Stimulated activated CD4-positive, alpha-beta T cell treated with anti-CD3 and anti-CD28 coated beads, Interleukin-1b, Interleukin-23, amount 100 ng/mL, for 1 hour (primary cell): ENCODE measurements around the gene WDR46.

Experiments
- DNase-seq, 2 donors: peaks; one replicate each; pipeline ENCODE4 v3.0.0-alpha.2; 2020; ENCODE audit warnings: low read depth in 2 of 2

The WDR46 gene, protein sequence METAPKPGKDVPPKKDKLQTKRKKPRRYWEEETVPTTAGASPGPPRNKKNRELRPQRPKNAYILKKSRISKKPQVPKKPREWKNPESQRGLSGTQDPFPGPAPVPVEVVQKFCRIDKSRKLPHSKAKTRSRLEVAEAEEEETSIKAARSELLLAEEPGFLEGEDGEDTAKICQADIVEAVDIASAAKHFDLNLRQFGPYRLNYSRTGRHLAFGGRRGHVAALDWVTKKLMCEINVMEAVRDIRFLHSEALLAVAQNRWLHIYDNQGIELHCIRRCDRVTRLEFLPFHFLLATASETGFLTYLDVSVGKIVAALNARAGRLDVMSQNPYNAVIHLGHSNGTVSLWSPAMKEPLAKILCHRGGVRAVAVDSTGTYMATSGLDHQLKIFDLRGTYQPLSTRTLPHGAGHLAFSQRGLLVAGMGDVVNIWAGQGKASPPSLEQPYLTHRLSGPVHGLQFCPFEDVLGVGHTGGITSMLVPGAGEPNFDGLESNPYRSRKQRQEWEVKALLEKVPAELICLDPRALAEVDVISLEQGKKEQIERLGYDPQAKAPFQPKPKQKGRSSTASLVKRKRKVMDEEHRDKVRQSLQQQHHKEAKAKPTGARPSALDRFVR

DNA sequence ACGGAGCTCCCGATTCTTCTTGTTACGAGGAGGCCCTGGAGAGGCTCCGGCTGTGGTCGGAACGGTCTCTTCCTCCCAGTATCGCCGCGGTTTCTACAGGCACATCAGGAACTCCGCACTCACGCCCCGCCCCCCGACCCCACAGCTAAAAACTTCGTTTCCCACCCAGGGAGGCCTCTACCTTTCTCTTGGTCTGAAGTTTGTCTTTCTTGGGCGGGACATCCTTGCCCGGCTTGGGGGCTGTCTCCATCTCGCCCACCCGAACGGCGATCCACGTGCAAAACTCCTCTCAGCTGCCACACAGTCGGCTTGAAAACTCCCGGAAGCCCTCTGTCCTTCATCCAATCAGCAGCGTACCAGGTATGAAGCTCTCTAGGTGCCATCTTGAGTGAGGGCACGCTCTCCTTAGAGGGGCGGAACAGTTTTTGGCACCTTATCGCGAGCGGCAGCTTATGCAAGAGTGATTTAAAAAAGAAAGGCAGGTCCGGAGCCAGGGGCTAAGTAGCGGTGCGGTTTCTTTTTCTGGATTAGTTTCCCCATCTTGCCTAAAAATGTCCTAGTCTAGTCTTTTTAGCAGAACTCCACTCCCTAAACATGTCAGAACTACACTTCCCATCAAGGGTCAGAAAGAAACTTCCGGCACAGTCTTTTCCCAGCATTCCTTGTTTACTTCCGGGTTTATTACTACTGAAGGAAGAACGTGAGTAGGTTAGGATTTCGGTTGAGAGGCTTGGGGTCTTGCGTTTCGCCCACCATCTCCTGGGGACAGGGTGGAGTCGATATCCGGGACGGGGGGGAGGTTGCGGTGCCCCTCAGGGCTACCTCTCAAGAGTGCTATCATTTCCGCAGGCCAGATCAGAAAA lies at the start of gene WDR46, which contains the start of gene PFDN6:
WDR46 (minus strand) TSS at position 319 of the 863 bp plus-strand sequence; CDS start at position 250, 69 bp downstream.
PFDN6 (plus strand) TSS at position 681 of the 863 bp plus-strand sequence. CDS start 256 bp downstream, outside the sequence.
- peak in 1 of 2 donors; percentile 54 for DNase-seq

DNA sequence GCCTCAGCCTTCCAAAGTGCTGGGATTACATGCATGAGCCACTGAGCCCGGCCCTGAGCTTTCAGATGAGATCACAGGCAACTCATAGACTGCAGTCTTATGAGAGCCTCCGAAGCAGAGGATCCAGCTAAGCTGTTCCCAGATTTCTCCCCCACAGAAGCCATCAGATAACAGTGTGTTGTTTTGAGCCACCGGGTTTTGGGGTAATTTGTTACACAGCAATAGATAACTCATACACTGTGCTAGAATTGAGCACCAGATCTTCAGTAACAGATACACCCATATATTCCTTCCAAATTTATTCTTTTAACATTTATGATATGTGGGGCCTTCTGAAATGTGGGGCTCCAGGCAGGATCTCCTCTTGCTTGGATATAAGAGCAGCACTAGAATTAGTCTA lies 47.5 kb upstream of the WDR46 start:
- DNase-seq, result no peak

DNA sequence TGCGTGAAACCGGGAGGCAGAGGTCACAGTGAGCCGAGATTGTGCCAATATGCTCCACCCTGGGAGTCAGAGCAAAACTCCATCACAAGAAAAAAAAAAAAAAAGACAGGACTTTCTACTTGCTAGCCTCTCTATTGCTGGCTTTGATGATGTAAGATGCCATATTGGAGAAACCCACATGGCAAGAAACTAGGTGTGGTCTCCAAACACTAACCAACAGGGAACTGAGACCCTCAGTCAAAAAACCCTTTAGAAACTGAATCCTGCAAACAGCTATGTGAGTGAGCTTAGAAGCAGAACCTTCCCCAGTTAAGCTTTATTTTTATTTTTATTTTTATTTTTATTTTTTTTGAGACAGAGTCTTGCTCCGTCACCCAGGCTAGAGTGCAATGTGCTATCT lies 46.9 kb upstream of the WDR46 start:
- DNase-seq, result no peak

DNA sequence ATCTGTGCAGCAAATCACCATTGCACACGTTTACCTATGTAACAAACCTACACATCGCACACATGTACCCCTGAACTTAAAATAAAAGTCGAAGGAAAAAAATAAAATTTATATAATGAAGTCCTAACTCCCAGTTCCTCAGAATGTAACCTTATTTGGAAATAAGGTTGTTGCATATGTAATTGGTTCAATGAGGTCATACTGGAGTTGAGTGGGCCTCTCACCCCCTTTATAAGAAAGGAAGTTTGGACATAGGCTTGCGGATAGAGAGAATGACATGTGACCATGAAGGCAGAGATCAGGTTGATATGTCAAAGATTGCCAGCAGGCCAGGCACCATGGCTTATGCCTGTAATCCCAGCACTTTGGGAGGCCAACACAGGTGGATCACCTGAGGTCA lies 44.6 kb upstream of the WDR46 start:
- no peak for DNase-seq

DNA sequence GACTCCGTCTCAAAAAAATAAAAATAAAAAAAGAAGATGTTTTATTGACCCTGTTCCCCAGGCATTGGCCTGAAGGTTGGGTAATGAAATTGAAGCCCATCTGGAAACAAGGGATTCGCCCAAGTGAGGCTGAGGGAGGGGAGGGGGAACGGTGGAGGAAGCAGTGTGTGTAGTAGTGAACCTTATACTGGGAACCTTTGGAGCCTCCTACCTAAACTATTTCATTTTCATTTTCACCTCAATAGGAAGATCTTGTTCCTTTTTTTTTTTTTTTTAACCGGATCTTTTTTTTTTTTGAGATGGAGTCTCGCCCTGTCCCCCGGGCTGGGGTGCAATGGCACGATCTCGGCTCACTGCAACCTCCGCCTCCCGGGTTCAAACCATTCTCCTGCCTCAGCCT lies 41.7 kb upstream of the WDR46 start:
- DNase-seq, result no peak

DNA sequence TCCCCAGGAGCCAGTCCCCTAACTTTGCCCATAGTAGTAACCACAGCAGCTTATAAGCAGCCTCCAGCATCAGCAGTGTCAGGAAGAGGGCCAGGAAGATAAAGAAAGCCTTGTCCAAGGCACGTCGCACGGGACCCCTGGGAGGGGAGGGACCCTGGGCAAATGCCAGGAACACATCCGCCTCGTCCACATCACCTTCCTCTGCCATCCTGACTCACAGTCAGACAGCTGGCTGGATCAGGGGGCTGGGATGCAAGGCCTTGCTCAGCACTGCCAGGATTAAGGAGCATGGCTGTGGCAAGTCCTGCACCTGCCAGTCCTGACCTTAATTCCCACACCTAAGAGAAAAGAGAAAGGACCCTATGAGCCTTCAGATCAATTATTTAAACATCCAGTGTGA lies 40.0 kb upstream of the WDR46 start:
- no peak for DNase-seq

DNA sequence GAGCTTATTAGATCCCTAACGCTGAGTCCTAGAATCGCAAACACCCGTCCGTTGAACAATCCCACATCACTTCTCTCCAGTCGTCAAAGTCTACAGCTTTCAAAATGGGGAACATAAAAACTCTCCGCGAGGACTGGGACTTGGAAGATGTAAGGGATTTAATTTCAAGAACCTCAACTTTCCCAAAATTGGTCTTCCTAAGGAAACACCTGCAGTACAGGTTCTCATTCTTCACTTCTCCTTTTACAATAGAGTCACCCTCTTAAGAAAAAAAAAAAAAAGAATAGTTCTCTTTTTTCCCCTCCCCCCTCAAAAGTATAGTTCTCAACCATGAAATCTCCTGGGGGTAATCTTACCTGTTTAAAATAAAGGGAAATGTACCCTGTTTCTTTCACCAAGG lies 35.1 kb upstream of the WDR46 start:
- DNase-seq, result no peak

DNA sequence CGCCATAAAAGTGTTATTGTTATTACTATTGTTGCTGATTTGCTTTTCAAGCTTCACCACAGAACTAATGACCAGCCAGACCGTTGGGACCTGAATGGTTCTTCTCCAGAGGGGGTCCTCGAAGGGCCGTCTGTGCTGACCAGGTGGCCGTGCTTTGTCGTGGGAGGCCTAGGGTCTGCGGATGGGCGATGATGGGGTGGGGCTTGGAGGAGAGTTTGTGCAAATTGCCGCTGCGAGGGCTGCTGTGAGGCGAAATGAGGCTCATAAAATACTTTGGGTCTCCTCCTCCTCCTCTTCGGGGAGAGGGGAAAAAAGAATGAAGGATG lies 34.5 kb upstream of the WDR46 start:
- no peak for DNase-seq

DNA sequence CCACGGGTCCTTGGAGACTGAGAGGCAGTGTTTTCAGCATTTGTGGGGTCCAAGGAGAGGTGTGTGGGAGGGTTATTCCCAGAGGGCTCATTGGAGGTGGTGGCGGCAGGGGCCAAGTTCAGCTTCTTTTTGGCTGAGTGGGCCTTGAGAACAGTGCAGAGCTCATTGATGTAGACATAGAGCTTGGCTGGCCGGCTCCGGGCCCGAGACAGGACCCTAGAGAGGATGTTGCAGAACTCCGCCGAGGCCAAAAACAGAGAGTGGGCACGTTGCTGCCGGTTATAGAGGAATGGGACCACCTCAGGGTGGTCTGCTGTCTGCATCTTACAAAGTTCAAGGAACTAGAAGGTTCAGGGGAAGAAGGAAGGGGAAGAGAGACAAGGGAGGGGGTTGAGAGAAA lies 32.2 kb upstream of the WDR46 start:
- DNase-seq, result no peak

DNA sequence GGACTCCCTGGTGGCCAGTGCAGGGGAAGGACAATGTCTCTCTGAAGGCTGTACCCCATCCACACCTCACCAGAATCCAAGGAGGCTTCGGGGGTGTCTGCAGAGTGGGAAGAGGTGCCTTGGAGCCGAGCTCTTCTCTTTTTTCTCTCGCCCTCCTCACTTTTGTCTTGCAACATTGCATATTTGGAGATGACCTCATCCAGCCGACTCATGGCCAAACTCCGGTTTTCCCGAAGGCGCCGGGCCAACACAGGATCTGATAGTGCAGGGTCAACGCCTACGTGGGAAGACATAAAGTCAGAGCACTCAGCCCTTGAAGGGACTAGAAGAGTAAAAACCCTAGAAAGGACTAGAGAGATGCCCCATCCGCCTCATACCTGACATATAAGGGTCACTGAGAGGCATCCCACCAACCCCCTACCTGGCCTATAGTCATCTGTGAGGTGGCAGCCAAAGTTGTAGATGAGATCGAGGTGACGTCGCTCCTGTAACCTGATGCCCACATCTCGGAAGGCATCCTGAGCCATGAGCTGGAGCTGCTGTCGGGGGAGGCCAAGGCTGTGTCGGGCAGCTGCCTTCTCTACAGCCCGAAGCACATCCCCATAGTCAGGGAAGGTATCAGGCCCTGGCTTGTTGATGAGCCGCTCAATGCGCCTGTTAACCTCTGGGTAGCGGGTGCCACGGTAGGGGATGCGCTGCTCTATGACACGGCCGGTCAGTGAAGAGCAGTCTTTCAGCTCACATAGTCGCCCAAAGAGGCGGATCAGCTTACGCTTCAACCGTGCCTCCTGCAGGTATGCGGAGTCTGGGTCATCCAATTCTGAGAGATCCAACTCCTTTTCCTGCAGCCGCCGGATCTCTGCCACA lies 31.5 kb upstream of the WDR46 start:
- DNase-seq, result no peak

DNA sequence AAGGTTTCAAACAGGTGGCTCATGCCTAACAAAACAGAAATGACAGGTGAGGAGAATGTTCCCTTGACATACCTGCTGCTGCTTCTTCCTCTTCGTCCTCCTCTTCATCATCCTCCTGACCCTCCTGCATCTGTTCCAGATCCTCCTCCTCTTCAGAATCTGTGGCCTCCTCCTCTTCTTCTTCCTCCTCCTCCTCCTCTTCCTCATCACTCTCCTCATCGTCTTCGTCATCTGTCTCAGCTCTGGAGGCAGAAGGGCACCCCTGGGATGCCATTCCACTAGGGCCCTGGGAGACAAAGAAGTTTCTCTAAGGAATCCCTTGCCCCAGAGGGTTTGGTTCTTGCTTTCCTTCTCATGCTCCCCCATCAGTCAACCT lies 30.9 kb upstream of the WDR46 start:
- no peak for DNase-seq

DNA sequence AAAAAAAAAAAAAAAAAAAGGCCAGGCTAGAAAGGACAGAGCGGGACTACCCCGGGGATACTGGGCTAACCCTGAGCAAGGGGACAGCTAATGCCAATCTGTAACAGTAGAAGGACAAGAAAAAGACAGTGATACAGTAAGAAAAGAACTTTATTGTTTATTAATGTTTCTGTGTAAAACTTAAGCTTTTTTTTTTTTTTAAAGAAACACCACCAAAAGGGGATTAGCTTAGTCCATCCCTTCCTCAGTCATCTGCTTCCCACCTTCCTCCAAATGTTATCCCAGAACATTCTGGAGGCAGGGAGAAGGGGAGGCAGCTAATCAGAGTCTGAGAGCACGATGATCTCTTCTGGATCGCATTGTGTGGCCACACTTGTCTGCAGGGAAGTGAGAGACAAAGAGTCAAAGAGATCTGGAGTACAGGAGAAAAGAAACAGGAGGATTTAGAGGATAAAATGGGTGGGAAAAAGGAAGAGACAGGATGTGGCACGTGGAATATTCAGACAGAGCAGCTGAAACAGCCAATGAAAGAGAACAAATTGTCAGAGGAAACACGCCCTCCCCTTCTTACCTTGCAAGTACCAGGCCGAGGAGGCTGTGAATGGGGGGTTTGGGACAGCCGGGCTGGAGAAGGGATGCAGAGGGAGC lies 29.5 kb upstream of the WDR46 start:
- DNase-seq, result no peak

DNA sequence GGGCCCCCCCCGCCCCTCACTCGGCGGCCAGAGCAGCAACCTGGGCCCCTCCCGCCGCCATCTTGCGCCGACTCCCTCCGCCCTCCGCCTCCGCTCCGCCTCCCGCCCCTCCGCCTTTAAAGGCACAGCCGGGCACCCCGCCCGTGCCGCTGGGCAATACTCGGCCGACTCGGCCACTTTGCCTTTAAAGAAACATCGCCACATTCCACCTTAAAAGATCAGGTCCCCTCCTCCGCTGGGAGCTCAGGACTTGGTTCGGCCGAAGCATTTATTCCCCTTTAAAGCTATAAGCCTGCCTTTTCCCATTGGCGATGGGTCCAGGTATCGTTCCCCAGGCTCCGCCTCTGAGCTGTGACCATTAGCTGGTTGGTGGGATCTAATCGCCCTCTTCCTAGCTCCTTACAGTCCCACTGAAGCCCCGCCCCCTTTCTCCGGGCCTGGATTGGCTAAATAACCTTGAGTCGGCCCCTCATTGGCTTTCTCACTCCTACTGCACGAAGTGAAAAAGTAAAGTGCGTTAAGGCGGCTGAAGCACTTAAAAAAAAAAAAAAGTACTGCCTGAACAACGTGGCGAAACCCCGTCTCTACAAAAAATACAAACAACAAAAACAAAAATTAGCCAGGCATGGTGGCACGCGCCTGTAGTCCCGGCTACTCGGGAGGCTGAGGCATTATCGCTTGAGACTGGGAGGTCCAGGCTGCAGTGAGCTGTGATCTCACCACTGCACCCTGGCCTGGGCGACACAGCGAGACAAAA lies 28.8 kb upstream of the WDR46 start, which contains the start of gene ZBTB22:
ZBTB22 (minus strand) TSS at position 76 of the 757 bp plus-strand sequence. CDS start 828 bp downstream, outside the sequence.
- peak; percentile 88 to 89 for DNase-seq

DNA sequence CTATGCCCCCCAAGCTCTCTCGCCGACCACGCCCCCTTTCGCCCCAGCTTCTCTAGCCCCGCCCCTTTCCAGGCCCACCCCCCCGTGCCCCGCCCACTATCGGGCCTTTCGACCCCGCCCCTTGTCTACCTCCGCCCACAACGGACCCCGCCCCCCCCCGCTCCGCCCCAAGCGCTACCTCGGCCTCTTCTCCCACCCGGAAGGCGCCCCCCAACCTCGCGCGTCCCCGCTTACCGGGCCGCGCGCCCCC lies 28.3 kb upstream of the WDR46 start:
- DNase-seq, result peak in 1 of 2 donors; percentile 23

DNA sequence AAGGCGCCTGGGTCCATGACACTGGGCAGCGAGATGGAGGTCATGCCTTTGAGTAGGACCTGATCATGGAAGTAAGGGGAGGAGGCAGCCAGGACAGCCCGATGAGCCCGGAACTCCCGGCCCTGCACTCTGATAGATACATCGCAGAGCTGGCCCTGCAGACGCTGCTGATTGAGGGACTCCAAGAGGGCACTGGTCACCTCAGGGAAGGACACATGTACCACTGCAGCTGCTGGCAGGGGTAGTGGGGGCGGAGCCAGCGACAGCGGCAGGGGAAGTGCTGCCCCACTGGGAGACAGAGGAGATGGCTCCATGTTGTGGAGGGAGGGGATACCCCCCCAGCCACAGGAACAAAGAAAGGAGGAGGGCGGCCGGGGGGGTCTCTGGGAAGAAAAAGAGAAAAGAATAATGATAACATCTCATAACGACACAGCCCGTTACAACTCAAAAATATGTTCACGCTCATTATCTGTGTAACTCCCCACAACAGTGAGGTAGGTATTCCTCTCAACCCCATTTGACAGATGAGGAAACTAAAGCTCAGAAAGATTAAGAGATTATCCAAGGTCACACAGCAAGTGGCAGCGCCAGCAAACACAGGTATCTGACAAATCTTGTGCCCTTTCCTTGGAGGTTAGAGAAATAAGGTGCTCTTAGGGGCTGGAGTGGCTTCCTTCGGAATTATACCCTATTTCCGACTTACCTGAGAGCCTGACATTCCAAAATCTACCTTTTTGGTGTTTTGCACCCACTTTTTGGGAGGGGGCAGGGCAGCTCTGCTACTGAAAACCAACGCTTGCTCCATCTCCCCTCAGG lies 27.8 kb upstream of the WDR46 start:
- DNase-seq, result no peak

DNA sequence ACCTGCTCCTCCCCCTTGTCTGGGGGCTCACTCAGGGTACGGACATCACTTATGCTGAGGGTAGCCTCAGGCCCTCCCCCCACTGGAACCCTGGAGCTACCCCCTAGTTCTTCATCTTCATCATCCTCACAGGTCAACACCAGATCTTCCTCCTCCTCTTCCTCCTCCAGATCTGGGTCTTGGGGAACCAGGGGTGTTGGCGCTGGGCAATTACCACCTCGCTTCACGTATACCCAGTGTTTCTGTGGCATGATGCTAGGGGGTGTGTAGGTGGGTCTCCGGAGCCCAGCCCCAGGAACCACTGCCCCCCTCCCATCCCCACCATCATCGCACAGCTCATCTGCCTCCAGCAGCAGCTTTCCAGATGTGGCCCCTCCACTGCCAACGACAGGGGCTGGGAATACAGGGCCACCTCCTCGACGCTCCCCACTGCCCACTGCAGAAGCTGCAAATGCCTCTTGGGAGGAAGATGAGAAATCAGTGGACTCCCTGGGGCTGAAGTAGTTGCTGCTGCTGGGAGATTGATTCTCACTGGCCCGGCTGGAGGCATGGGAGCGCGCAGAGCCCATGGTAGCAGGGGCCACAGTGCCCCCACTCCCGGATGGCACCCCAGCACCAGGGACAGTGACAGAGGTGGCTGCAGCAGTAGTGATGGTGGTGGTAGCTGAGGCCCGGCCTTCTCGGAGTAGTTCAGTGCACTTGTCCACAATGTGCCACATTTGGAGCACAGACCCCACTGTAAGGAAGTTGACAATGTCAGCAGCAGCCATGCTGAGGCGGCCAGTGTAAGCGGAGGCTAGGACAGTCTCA lies 27.0 kb upstream of the WDR46 start:
- DNase-seq, result no peak

DNA sequence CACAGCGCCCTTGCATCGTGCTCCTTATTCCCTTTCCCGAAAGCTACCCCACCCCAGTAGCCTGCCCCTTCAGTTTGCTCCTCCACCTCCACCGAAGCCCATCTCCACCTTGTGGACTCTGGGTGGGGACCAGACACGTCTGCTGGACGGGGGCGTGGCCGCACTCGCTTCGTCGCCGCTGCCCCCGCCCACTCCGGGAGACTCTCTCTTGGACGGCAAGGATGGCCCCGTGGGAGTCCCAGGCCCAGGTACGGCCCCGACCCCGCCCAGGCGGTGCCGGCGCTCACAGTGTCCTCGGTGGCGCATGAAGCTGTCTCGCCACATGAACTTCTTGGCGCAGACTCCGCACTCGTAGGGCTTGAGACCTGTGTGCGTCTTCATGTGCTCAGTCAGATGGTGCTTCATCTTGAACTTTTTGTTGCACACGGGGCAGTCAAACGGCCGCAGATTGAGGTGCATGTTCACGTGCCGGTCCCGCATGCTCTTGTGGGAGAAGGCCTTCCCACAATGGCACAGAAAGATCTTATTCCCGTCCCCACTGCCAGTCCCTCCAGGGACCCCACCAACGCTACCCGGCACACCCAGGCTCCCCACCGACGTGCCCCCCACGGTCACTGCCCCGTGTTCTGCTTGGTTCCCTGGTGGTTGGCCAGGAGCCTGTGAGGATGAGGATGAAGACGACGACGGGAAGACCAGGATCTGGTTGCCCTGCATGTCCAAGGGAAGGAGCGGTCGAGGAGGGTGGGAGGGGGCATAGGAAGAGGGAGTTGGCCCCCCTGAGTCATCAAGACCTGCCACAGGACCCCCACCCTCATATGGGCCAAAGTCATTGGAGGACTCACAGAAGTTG lies 26.1 kb upstream of the WDR46 start:
- DNase-seq, result no peak

DNA sequence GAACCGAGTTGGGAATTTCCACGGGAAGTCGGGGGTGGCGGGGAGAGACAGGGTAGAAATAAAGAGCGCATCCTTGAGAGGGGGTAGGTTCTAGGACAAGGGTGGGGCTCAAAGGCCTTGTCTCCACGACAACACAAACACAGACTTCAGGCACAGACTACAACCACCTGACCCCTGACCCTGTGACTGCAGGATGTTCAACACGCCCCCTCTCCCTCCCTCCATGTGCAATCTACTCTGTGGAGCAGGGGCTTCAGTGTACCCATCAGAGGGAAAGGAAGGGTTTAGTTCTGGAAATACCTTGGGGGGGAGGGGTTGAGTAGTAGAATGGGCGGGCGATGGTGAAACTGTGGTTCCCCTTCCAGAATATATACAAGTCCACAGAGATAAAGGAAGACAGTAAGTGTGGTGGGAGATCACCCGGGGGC lies 25.5 kb upstream of the WDR46 start:
- peak; percentile 42 for DNase-seq
